HG02678 (cell line): ENCODE measurements around the gene DTNA.
A peak's percentile ranks its signal among the peaks of the same experiment; 100 is the strongest.
"Not testable (repeated sequence)": the region's sequence is repeated elsewhere in the genome, so short reads cannot be mapped to it uniquely, and the experiment has no call there.

Source experiments
- ATAC-seq: cut with Tn5 transposase; IDR thresholded peaks from one replicate; pipeline ENCODE4 v1.9.1; 2021; ENCODE audit warnings: mild to moderate bottlenecking, moderate library complexity; ENCODE audit not compliant: unreplicated experiment

DTNA gene

GRCh38 chr18:34709750-34710441 lies at the start of gene DTNA:
DTNA (plus strand) TSS chr18:34710298; CDS start chr18:34755977, 45,679 bp downstream.
- ATAC-seq = no peak

DNA sequence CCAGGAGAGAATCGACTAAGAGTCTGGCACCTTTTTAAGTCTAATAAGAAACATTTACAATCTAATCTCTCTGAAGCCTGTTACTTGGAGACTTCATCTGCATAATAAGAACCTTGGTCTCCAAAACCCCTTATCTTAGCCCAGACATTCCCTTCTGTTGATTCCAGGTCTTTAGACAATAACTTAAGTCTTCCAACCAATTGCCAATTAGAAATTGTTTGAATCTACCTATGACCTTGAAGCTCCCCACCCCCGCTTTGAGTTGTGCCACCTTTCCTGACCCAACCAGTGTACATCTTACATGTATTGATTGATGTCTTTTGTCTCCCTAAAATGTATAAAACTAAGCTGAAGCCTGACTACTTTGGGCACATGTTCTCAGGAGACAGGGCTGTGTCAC lies 49.5 kb upstream of the DTNA start:
- ATAC-seq = no peak

- peak; percentile 92 for ATAC-seq
Measured at GRCh38 chr18:34661464-34662087, 48.5 kb upstream of the DTNA start.

DNA sequence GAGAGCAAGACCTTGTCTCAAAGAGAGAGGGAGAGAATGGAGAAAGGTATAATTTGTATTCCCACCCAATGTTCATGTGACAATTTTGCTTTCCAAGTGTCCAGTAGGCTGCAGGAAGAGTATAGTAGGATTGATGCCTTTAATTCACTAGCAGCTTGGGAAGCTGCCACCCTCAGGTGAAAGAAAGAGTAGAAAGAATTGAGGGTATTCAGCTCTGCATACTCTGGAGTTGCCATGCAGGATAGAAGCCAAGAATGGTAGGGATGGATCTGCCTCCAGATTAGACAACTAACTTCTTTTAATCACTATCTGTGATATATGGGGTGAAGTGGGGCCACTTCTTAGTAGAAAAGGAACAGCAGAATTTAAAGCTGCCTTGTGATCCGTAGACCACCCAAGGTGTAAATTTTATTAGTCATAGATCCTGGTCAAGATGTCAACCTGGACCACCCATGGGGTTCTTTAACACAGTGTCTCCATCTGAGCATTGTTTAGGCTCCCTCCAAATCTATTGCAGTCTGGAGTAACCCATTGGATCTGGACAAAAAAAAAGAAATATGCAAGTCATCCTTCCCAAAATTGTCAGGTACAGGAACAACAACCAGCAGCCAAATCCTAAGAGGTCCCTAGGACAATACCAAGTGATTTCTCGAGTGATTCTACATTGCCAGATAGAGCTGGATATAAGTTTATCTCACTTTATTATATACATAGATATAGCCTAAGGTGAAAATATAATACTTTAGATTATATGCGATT lies 33.1 kb upstream of the DTNA start:
- ATAC-seq = no peak

DNA sequence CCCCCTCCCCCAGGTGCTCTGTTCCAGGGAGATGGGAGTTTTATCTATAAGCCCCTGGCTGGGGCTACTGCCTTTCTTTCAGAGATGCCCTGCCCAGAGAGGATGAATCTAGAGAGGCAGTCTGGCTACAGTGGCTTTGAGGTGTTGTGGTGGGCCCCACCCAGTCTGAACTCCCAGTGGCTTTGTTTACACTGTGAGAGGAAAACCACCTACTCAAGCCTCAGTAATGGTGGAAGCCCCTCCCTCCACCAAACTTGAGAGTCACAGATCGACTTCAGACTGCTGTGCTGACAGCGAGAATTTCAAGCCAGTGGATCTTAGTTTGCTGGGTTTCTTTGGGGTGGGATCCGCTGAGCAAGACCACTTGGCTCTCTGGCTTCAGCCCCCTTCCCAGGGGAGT lies 20.3 kb upstream of the DTNA start:
- not testable (repeated sequence) for ATAC-seq

GRCh38 chr18:34691614-34692013 lies 18.5 kb upstream of the DTNA start:
- ATAC-seq = no peak

GRCh38 chr18:34694591-34695165 lies 15.4 kb upstream of the DTNA start:
- no peak for ATAC-seq

DNA sequence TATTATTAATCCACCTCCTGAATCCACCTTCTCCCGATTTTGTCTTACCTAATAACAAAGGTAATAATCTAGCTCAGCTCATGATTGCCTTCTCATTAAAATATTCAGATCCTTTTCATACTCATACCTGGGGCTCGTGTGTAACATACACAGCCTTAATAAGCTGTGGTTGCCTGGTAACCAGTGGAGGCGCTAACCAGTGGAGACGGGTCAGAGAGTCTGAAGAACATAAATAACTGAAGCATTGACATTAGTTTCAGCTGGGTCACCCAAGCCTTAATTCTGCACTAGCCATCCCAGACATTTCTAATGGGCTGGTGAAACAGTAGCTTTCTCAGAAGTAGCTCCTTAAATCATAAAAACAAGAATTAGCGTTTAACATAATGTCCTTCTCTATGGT lies 14.8 kb upstream of the DTNA start:
- no peak for ATAC-seq

GRCh38 chr18:34696671-34697070 lies 13.4 kb upstream of the DTNA start:
- ATAC-seq = no peak

- no peak for ATAC-seq
Measured at GRCh38 chr18:34697233-34697632, 12.9 kb upstream of the DTNA start.

DNA sequence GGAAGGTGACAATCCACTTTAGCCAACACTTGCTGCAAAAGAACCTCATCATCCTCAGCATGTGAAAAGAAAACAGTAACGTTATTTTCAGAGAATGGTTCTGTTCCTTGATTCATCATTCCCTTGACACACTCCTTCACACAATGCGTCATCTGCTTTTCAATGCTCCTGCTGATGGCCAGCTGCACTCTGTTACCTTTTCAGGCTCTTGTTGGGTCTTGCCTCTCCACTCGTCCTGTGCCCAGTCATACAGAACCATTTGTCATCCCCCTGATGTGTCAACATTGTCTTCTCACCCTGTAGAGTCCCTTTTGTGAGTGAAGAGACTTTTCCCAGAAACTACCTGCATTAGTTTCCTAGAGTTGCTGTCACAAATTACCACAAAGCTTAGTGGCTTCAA lies 12.2 kb upstream of the DTNA start:
- ATAC-seq = no peak

GRCh38 chr18:34701911-34702310 lies 8.2 kb upstream of the DTNA start:
- ATAC-seq = no peak

GRCh38 chr18:34702814-34703213 lies 7.3 kb upstream of the DTNA start:
- ATAC-seq = no peak

DNA sequence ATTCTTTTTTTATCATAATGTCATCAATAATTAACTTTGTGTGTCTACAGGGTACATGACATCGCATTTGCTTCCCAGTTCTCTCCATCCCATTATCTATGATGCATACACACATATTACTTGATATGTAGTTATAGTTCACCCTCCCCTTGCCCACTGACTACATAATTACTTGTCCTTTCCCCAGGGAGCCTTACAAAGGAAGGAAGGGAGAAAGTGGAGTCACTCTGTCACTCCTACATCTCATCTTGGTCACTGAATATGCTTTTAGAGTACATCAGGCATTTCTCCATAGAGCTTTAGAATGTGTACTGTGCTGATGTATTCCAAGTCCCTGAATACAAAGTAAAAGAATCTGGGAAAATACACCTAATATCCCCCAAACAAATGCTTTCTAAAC lies 6.0 kb upstream of the DTNA start:
- no peak for ATAC-seq

GRCh38 chr18:34704823-34705222 lies 5.3 kb upstream of the DTNA start:
- no peak for ATAC-seq

DNA sequence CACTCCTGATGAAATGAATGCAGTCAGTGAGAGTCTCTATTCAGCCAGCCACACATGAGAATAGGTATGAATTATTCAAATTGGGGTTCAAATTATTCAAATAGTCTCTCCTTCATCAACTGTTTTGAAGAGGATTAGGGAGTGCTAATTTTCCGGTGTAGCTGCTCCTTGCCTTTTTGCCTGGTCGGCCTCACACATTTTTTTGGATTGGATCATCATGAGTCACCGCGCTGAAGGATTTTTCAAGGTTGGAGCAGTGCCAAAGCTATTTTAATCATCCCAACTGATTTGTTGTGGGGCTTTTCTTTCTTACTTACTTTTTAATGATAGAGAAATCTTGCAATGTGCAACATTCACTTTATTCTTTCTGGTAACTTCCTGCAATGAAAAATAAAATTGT lies 2.4 kb upstream of the DTNA start:
- no peak for ATAC-seq

GRCh38 chr18:34709104-34709503 lies 994 bp upstream of the DTNA start:
- ATAC-seq = no peak

GRCh38 chr18:34710458-34710914 lies 388 bp downstream of the DTNA start:
- no peak for ATAC-seq

GRCh38 chr18:34710934-34711333 lies 836 bp downstream of the DTNA start:
- no peak for ATAC-seq

GRCh38 chr18:34716111-34716510 lies 6.0 kb downstream of the DTNA start:
- ATAC-seq = not testable (repeated sequence)

- ATAC-seq = no peak
Measured at GRCh38 chr18:34718610-34719009, 8.5 kb downstream of the DTNA start.

DNA sequence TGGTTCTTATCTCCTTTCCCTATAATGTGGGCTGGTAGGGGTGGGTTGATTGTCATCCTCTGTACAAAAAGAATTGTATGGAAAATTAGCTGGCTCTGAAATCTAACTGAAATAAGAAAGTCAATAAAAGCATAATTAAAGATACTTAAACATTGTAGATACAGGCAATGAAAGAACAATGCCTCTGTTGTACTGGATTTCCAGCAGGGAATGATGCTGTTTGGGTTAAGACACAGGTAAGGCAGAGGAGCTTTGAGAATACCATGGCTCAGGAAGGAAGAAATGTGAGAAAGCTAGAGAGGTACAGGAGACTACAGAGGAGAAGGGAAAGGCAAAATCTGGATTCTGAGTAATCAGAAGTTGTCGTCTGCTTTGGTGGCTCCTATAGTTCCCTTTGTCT lies 10.1 kb downstream of the DTNA start:
- no peak for ATAC-seq
